Kidney epithelial cell (primary cell): ENCODE results near the gene UBN1. TPM values are rescaled to one million over a fixed set of nuclear protein-coding genes. Genes with fewer than 3 reads are reported as not detected.

Experiments used
- DNase-seq: peaks from one replicate; pipeline ENCODE4 v3.0.0-alpha.2; 2010; ENCODE audit warnings: low read depth
- H3K27me3 ChIP-seq: 2 replicates; pipeline ENCODE4 v1.6.0; 2011; ENCODE audit warnings: low read length; ENCODE audit not compliant: control insufficient read depth, insufficient read depth
- H3K36me3 ChIP-seq: 2 replicates; pipeline ENCODE4 v1.5.1; 2011; ENCODE audit warnings: low read length; ENCODE audit not compliant: control insufficient read depth, insufficient read depth
- H3K4me3 ChIP-seq: 2 replicates; pipeline ENCODE4 v1.5.1; 2011; ENCODE audit warnings: low read depth, mild to moderate bottlenecking, control low read depth, low read length
- CTCF ChIP-seq: IDR thresholded peaks from 2 replicates; pipeline ENCODE4 v1.5.1; 2011; ENCODE audit warnings: mild to moderate bottlenecking, moderate library complexity, low read length, control low read depth, inconsistent platforms; ENCODE audit not compliant: insufficient read depth, poor library complexity, severe bottlenecking
- total RNA-seq: library from RNA; depleted of rRNA; stranded (reverse); fragments of >200 nt; gene quantifications from 2 replicates; pipeline ENCODE4 v1.2.3, GENCODE V29; 2015

UBN1 gene
- 33.3 and 40.8 TPM in 2 replicates for total RNA-seq

GRCh38 chr16:4846901-4847773 lies at the start of gene UBN1, which contains the start of gene GLYR1:
UBN1 (plus strand) TSS chr16:4847481; CDS start chr16:4852918, 5,437 bp downstream.
GLYR1 (minus strand) TSS chr16:4847288; CDS start chr16:4847265, 23 bp downstream.
- no peak for TF ChIP-seq CTCF
- DNase-seq = peak; percentile 82

GRCh38 chr16:4797805-4798252 lies 49.5 kb upstream of the UBN1 start:
- H3K36me3 ChIP-seq = peaks cover 1% of the 10 kb centered on the region
- DNase-seq = no peak
- no peak for TF ChIP-seq CTCF

More at GRCh38 chr16:4846901-4847773, at the start of gene UBN1, which contains the start of gene GLYR1:
- H3K36me3 ChIP-seq = peaks cover 2% of the 10 kb centered on the region
- H3K4me3 ChIP-seq = peak within 1 kb of the TSS; percentile 90
- no peaks in the 10 kb centered on the region for H3K27me3 ChIP-seq

GRCh38 chr16:4798456-4798855 lies 48.8 kb upstream of the UBN1 start:
- no peak for DNase-seq
- H3K27me3 ChIP-seq = no peaks in the 10 kb centered on the region
- no peak overlapping the region for H3K4me3 ChIP-seq
- no peak for TF ChIP-seq CTCF
- peaks cover 1% of the 10 kb centered on the region for H3K36me3 ChIP-seq

More at GRCh38 chr16:4797805-4798252, 49.5 kb upstream of the UBN1 start:
- no peak overlapping the region for H3K4me3 ChIP-seq
- no peaks in the 10 kb centered on the region for H3K27me3 ChIP-seq

GRCh38 chr16:4799171-4799855 lies 48.0 kb upstream of the UBN1 start:
- Histone ChIP-seq H3K27me3 (no peaks in the 10 kb centered on the region), H3K36me3 (peaks cover 1% of the 10 kb centered on the region), H3K4me3 (no peak overlapping the region)
- TF ChIP-seq CTCF = no peak
- DNase-seq = no peak

- Histone ChIP-seq H3K27me3 (no peaks in the 10 kb centered on the region), H3K4me3 (no peak overlapping the region), H3K36me3 (peaks cover 1% of the 10 kb centered on the region)
- TF ChIP-seq CTCF = no peak
- no peak for DNase-seq
Observed at GRCh38 chr16:4800290-4801041, 46.8 kb upstream of the UBN1 start.
